HG03469 (cell line): Measurements from ENCODE around the gene SLC23A2.

Source experiments
- ATAC-seq: cut with Tn5 transposase; IDR thresholded peaks from one replicate; pipeline ENCODE4 v1.9.1; 2021; ENCODE audit warnings: mild to moderate bottlenecking, moderate library complexity, moderate number of reproducible peaks; ENCODE audit not compliant: unreplicated experiment

Gene SLC23A2

GRCh38 chr20:4971064-4971463 is 30.2 kb downstream of the SLC23A2 start:
- ATAC-seq = no peak

- no peak for ATAC-seq
These were observed 33.4 kb downstream of the SLC23A2 start for GRCh38 chr20:4967752-4968477.

- no peak for ATAC-seq
These were observed 34.2 kb downstream of the SLC23A2 start for GRCh38 chr20:4966826-4967751.

DNA sequence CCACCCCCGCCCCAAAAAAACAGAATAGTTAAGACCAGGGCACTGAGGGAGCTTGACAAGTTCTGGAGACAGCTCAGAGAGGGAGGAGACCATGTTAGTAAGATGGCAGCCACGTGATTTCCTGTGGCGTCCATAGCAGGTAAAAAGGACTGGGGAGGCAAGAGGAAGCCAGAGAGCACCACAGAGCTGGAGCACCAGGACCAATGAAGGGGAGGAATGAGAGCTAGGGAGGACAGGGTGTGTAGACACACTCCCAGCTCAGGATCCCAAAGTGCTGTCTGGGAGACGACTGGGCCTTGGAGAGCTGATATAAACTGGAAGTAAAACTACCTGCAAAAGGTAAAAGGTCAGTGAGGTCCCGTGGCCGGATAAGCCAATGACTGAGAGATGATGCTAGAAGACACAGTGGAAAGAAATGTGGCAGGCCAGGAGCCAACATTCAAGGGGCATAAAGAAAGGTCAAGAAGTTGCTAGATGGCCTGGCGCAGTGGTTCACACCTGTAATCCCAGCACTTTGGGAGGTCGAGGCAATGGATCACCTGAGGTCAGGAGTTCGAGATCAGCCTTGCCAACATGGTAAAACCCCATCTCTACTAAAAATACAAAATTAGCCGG is 39.0 kb downstream of the SLC23A2 start:
- no peak for ATAC-seq

DNA sequence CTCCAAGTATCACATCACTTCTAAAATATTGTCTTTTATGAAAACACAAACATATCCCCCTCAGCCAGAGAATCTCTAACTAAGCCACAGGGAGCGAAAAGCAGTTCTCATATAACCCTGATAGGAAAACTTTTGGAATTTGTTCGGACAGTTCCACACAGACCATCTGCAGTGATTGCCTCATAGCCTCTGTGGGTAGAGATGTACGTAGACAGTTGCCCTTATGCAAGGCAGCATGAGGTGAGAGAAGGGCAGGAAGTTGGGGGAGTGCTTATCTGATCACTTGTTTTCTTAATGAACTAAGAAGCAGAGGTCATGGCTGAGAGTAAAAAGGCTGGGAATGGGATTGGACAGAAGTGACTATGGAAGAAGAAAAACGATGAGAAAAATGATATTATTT is 39.6 kb downstream of the SLC23A2 start:
- no peak for ATAC-seq

DNA sequence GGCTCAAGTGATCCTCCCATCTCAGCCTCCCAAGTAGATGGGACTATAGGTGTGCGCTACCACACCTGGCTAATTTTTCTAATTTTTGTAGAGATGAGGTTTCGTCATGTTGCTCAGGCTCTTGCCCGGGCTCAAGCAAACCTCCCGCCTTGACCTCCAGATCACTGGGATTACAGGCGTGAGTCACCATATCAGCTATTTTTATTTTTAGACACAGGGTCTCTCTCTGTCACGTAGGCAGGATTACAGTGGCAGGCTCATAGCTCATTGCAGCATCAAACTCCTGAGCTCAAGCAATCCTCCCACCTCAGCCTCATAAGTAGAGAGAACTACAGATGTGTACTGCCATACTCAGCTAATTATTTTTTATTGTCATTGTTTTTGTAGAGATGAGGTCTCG is 41.7 kb downstream of the SLC23A2 start:
- ATAC-seq = no peak

GRCh38 chr20:4957939-4958362 is 43.4 kb downstream of the SLC23A2 start:
- ATAC-seq = no peak

- ATAC-seq = no peak
These were observed 44.1 kb downstream of the SLC23A2 start for GRCh38 chr20:4957187-4957586.

GRCh38 chr20:4956200-4956810 is 45.0 kb downstream of the SLC23A2 start:
- no peak for ATAC-seq

DNA sequence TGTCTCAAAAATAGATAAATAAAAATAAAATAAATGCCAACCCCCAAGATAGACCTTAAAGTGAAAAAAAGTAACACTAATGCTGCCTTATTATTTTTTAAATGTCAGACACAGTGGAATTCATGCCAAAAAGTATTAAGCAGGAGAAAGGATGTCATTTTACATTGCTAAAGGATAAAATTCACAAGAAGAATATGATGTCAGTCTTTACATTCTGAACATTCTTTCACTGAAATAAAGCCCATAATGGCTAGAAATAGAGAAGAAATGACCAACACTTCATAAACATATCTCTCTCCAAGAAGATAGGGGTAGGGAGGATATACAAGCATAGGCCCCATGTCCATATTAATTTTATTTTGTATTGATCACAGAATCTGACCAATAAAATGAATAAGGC is 47.4 kb downstream of the SLC23A2 start:
- no peak for ATAC-seq

GRCh38 chr20:4952229-4952628 is 49.1 kb downstream of the SLC23A2 start:
- no peak for ATAC-seq

DNA sequence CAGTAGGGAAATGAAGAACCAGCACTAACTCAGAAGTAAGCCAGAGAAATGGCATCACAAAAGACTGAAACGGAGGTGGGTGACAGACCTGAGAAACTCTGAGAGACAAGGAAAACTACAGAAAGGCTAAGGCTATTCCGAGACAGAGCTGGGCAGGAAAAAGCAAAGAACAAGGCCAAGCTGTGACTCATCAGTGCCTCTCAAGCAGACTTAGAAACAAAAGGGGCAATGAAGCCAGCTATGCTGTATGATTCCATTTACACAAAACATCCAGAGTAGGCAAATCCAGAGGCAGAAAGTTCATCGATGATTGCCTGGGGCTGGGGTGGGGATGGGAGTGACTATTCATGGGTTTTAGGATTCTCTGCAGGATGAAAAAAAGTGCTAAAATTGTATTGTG is 50.0 kb downstream of the SLC23A2 start:
- no peak for ATAC-seq

GRCh38 chr20:4950841-4951240 is 50.5 kb downstream of the SLC23A2 start:
- no peak for ATAC-seq

DNA sequence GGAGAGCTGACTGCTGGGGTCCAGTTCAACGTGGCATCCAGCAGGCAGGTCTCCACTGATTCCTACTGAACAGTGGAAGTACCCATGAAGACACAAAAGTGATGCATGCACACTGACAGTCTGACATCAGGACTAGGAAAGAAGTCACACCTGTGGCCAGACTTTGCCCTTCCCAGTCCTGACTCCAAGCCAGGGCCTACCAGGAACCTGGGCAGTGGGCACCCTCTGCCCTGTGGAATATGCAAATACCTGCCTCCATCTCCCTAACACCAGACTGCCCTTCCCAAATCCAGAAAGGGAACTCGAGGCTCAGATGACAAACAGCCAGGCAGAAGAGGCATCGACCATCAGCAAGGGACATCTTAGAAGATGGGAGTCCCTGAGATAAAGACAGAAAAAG is 50.9 kb downstream of the SLC23A2 start:
- no peak for ATAC-seq

- no peak for ATAC-seq
These were observed 51.5 kb downstream of the SLC23A2 start for GRCh38 chr20:4949833-4950178.

GRCh38 chr20:4947817-4948559 is 53.3 kb downstream of the SLC23A2 start:
- no peak for ATAC-seq

- no peak for ATAC-seq
These were observed 54.3 kb downstream of the SLC23A2 start for GRCh38 chr20:4946986-4947385.

- no peak for ATAC-seq
These were observed 54.7 kb downstream of the SLC23A2 start for GRCh38 chr20:4946585-4946984.

GRCh38 chr20:4944518-4945313 is 56.6 kb downstream of the SLC23A2 start:
- ATAC-seq = no peak

- ATAC-seq = no peak
These were observed 59.0 kb downstream of the SLC23A2 start for GRCh38 chr20:4942331-4942730.
